Kidney tubule cell (primary cell): ENCODE measurements around the gene THAP12.

ENCODE experiments used
- DNase-seq: peaks from one replicate; pipeline ENCODE4 v3.0.0-alpha.2; 2018; ENCODE audit warnings: low spot score

THAP12 gene

GRCh38 chr11:76303399-76303798 lies 77.5 kb downstream of the THAP12 start:
- DNase-seq, result no peak

- DNase-seq, result no peak
Measured at GRCh38 chr11:76302996-76303395, 77.9 kb downstream of the THAP12 start.
